SH-SY5Y (cell line): ENCODE data around the gene LYZL1.
"Not testable (repeated sequence)": the region's sequence is repeated elsewhere in the genome, so short reads cannot be mapped to it uniquely, and the experiment has no call there.

Experiments
- GATA2 ChIP-seq: IDR thresholded peaks from 2 replicates; pipeline ENCODE4 v1.6.1; 2011; ENCODE audit warnings: mild to moderate bottlenecking, low read depth, low read length
- GATA3 ChIP-seq: IDR thresholded peaks from 2 replicates; pipeline ENCODE4 v1.6.1; 2011; ENCODE audit warnings: low read depth, mild to moderate bottlenecking, low read length, moderate library complexity

Gene LYZL1

DNA sequence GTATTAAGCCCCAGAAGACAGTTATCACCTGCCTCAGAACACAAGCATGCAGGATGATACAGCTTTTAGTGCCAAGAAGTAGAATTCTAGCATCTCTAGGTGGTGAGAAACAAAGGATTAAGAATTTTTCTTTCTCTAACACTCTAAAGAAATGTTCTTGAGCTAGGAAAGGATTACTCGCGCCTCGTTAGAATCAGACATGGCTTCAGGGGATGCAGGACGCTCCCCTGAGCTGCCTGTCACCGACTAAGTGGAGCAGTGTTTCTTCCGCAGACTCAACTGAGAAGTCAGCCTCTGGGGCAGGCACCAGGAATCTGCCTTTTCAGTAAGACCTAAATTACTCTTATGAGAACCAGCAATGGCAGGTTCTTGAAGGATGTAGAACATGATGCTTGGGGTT lies at the start of gene LYZL1:
Gene LYZL1 (plus strand): TSS at position 165 of the 400 bp plus-strand sequence. CDS start 2,798 bp downstream, outside the sequence.
- TF ChIP-seq GATA2, GATA3: not testable (repeated sequence)

DNA sequence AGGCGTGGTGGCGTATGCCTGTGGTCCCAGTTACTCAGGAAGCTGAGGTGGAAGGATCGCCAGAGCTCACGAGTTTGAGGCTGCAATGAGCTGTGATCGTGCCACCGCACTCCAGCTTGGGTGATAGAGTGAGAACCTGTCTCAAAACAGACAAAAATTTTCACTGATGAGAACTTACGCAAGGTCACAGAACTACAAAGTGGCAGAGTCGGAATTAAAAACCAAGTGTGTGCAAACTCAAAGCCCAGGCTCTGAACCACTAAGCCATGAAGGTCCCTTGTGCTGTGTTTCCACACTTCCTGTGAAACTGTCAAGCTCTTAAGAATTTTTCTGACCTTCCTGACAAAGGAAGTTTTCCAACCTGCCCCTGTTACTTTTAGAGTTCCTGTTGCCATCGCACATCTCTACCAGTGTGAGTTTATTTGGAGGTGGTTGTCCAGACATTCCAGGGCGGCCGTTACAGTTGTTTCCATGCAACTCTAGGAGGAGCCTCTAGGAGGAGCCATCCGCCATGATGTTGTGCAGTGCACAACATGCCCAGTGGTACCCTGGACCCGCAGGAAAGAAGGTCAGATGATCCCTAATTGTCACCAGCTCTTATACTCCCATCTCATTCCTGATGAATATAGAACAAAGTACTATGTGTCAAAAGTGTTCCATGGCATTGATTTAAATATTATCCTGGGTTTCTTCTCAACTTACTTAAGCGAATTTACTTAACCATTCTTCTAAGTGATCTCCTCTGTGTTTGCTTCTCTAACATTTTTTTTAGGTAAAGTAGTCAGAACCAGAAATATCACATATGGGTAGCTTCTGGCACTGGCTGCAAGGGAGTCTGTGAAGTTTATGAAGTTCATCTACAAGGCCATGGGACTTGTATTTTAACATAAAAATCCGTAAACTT lies 49.0 kb upstream of the LYZL1 start:
- TF ChIP-seq GATA3, result no peak
- no peak for TF ChIP-seq GATA2

- no peak for TF ChIP-seq GATA3
- no peak for TF ChIP-seq GATA2
Measured at GRCh38 chr10:29240986-29241660, 47.7 kb upstream of the LYZL1 start.

DNA sequence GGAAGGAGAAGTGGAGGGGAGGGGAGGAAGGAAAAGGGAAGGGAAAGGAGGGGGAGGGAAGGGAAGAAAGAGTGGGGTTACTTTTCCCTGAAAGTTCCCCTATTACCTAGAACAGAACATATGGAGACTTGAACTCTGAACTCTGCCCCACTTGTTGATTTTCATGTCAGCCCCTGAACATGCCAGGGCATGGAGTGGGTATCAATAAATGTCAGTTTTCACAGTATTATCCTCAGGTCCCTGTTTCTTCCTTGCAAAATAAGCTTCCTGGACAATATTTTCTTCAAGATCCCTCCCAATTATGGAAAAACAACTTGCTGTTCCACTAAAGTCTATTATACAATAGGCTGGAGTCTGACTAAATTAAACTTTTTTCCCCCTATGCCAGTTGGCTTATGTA lies 46.9 kb upstream of the LYZL1 start:
- TF ChIP-seq GATA3 (no peak), GATA2 (no peak)

GRCh38 chr10:29243066-29243465 lies 45.8 kb upstream of the LYZL1 start:
- TF ChIP-seq GATA3, result no peak
- TF ChIP-seq GATA2, result no peak

DNA sequence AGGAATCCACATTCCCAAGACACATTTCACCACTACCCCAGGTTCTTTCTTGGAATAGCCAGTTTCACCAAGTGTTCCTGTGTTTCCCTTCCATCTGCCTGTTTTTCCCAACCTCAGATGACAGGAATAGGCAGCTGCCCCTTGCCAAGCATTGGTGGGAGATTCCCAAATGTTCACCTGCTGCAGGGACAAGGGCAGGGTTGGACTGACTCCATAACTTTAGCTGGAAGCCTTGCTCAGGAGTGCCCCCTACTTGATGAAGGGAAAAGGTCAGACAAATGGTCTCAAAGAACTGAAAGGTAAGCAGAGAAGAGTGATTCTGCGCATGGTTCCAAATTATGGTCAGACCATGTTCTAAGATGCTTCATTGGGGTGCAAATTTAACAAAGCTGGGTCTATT lies 45.1 kb upstream of the LYZL1 start:
- TF ChIP-seq GATA3 (no peak), GATA2 (no peak)

- TF ChIP-seq GATA3 (no peak), GATA2 (no peak)
Measured at GRCh38 chr10:29244978-29245377, 43.9 kb upstream of the LYZL1 start.

GRCh38 chr10:29245476-29245875 lies 43.4 kb upstream of the LYZL1 start:
- TF ChIP-seq GATA2 (no peak), GATA3 (no peak)

DNA sequence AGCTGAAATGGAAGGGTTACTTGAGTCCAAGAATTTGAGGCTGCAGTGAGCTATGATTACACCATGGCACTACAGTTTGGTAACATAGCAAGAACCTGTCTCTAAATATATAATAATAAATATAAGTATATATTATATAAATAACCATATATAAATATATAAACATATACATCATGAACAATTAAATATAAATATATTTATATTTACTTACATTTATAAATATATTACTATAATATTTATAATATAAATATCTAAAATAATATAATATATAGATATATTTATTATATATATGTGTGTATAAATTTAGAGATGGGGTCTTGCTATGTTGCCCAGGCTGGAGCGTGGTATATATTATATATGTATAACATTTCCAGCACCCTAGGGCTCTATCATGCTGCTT lies 42.4 kb upstream of the LYZL1 start:
- no peak for TF ChIP-seq GATA3
- TF ChIP-seq GATA2, result no peak

- TF ChIP-seq GATA2, result no peak
- no peak for TF ChIP-seq GATA3
Measured at GRCh38 chr10:29248158-29248557, 40.7 kb upstream of the LYZL1 start.

DNA sequence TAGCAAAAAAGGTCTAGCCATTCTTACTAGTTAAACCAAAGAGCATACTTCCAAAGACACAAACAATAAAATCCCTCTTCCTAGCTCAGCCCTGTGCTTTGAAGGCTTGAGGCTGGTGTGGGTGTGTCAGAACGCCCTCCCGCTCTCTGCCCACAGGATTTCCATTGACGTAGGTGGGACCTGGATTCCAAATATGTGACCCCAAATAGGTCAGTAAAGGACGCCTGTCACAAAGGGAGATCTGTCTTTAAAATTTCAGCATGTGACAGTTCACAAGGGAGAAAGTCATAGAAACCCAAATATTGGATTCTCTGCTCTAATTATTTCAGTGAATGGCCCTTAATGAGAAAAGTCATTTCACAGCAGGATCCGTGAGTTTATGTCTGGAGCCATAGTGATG lies 39.9 kb upstream of the LYZL1 start:
- TF ChIP-seq GATA3 (no peak), GATA2 (no peak)

DNA sequence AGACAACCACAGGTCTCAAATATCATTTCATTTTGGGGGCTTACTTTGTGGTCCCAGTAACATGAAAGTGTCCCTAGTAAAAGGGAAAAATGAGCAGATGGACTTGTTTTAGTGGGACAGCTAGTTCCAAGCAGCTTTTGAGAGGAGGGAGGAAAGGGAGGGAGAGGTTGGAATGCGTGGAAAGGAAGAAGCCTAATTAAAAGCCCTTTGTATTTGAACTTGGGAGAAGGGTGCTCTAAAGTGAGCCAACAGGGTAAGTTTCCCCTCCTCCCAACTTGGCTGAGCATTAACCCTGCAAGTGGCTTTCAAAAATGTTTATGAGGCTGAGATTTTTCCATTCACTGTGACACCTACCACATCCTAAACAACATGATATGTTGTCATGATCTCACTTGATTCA lies 38.8 kb upstream of the LYZL1 start:
- TF ChIP-seq GATA3 (no peak), GATA2 (no peak)

DNA sequence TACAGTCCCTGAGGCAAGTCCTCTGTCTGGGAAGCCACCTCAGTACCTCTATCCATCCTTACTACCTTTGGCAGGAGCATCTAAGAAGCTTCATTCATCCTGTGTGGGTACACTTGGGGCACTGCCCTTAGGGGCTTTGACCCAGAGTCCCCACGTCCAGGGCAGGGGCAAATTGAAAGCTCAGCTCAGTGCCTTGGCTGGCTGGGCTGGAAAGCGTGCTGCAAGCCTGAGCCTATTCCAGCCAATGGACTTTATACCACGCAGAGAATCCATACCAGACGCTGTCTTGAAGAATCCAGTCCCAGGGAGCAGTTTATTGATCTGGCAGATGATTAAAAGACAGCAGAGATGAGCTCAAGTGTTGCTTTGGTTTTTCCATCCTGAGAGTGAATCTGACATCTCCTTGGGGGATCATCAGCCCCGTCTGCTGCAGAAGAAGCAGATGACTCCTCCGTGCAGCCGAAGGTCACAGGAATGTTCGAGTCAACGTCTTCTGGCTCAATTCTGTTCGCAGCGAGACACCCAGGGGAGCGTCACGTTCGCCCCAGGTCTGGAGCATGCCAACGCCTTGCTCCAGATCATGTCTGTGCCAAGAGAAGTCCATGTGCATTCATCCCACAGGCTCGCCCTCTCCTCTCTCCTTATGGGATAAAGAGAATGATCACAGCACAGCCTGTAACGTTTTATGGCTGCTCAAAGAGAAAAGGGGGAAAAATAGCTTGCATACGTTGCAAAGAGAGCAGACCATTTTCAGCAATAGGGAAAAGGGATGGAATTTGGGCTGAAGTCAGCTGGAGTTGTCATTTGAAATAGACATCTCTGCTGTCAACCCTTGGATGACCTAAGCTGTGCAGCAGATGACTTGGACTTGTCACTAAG lies 35.8 kb upstream of the LYZL1 start:
- no peak for TF ChIP-seq GATA2
- no peak for TF ChIP-seq GATA3

DNA sequence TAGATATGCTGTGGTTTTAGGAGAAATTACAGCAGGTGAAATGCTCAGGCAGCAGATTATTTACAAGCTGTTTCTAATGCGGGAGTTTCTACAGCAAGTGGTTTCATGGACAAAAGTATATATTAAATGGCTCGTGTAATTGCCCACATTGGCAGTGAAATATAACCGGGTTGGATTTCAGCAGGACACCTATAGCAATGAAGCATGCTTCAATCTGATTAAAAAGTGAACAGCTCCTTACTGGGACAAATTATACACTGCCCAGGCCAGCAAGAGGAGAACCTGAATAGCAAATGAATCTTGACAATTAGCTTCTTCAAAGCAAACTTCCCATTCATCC lies 35.2 kb upstream of the LYZL1 start:
- TF ChIP-seq GATA3, result no peak
- no peak for TF ChIP-seq GATA2
